Activated CD4-positive, alpha-beta T cell treated with anti-CD3 and anti-CD28 coated beads for 4 hours (primary cell): Measurements from ENCODE around the gene FLCN.
A peak's percentile ranks its signal among the peaks of the same experiment; 100 is the strongest.
"Not testable (repeated sequence)": the region's sequence is repeated elsewhere in the genome, so short reads cannot be mapped to it uniquely, and the experiment has no call there.

ENCODE experiments used
- DNase-seq, 2 donors: peaks; one replicate each; pipeline ENCODE4 v3.0.0-alpha.2; 2020

The FLCN gene

GRCh38 chr17:17237026-17237799 lies at the start of gene FLCN:
Gene FLCN (minus strand): TSS chr17:17237168. CDS start chr17:17228137, 9,031 bp downstream.
- peak; percentile 90 to 93 for DNase-seq

GRCh38 chr17:17285951-17286350 lies 49.0 kb upstream of the FLCN start:
- no peak for DNase-seq

GRCh38 chr17:17280613-17281549 lies 43.9 kb upstream of the FLCN start, which contains the start of gene COPS3:
Gene COPS3 (minus strand): TSS chr17:17281246. CDS start chr17:17281186, 60 bp downstream.
- DNase-seq = peak; percentile 96 to 97

- no peak for DNase-seq
These were observed 42.3 kb upstream of the FLCN start for GRCh38 chr17:17279316-17279715.

GRCh38 chr17:17277431-17277830 lies 40.5 kb upstream of the FLCN start:
- DNase-seq = not testable (repeated sequence)

GRCh38 chr17:17275971-17276370 lies 39.0 kb upstream of the FLCN start:
- DNase-seq = no peak

GRCh38 chr17:17269926-17270773 lies 33.2 kb upstream of the FLCN start:
- DNase-seq = no peak

GRCh38 chr17:17264430-17264829 lies 27.5 kb upstream of the FLCN start:
- DNase-seq = no peak

- DNase-seq = no peak
These were observed 22.0 kb upstream of the FLCN start for GRCh38 chr17:17258998-17259397.

- no peak for DNase-seq
These were observed 21.0 kb upstream of the FLCN start for GRCh38 chr17:17258011-17258410.

- DNase-seq = no peak
These were observed 19.3 kb upstream of the FLCN start for GRCh38 chr17:17256316-17256715.

GRCh38 chr17:17255689-17256088 lies 18.7 kb upstream of the FLCN start:
- DNase-seq = not testable (repeated sequence)

GRCh38 chr17:17254036-17254435 lies 17.1 kb upstream of the FLCN start:
- no peak for DNase-seq

GRCh38 chr17:17253406-17253805 lies 16.4 kb upstream of the FLCN start:
- DNase-seq = no peak

- no peak for DNase-seq
These were observed 15.2 kb upstream of the FLCN start for GRCh38 chr17:17252149-17252661.

- DNase-seq = no peak
These were observed 9.9 kb upstream of the FLCN start for GRCh38 chr17:17246879-17247278.

GRCh38 chr17:17243163-17243562 lies 6.2 kb upstream of the FLCN start:
- DNase-seq = no peak

GRCh38 chr17:17242246-17242645 lies 5.3 kb upstream of the FLCN start:
- DNase-seq = no peak

GRCh38 chr17:17241656-17242055 lies 4.7 kb upstream of the FLCN start:
- DNase-seq = no peak

GRCh38 chr17:17239832-17240231 lies 2.9 kb upstream of the FLCN start:
- no peak for DNase-seq

GRCh38 chr17:17236295-17237025 lies 508 bp downstream of the FLCN start:
- no peak for DNase-seq
